ENCODE measurements around the gene SIRT3. TPM values are rescaled to one million over a fixed set of nuclear protein-coding genes. Genes with fewer than 3 reads are reported as not detected.
"Not testable (repeated sequence)": the region's sequence is repeated elsewhere in the genome, so short reads cannot be mapped to it uniquely, and the experiment has no call there.

Gene SIRT3
- total RNA-seq, 2 donors from 2014 or later: 22.1 to 22.6 TPM

- no peak for TF ChIP-seq CTCF (IDR thresholded peaks at IDR 0.05)
- no peak for TF ChIP-seq POLR2A (IDR thresholded peaks at IDR 0.05)
- Histone ChIP-seq H3K36me3 (replicated peaks in 1 of 2; ENCODE audit: insufficient read depth in 1 of 2, low read depth in 2 of 2) (no peaks in the 10 kb centered on the region), H3K4me1 (no peaks in the 10 kb centered on the region), H3K27ac (no peak overlapping the region), H3K9me3 (no peaks in the 10 kb centered on the region), H3K4me3 (no peak overlapping the region), H3K27me3 (no peaks in the 10 kb centered on the region)
- intact Hi-C loops (cut with DNase I): no loop called here
- 80 to 84% methylated on average over 8 to 9 of the region's 9 CpGs for WGBS, 2 donors
- ATAC-seq (no peak), DNase-seq (peak in 1 of 4 donors; percentile 13)
Measured at GRCh38 chr11:197741-198235, 38.4 kb downstream of the SIRT3 start.

DNA sequence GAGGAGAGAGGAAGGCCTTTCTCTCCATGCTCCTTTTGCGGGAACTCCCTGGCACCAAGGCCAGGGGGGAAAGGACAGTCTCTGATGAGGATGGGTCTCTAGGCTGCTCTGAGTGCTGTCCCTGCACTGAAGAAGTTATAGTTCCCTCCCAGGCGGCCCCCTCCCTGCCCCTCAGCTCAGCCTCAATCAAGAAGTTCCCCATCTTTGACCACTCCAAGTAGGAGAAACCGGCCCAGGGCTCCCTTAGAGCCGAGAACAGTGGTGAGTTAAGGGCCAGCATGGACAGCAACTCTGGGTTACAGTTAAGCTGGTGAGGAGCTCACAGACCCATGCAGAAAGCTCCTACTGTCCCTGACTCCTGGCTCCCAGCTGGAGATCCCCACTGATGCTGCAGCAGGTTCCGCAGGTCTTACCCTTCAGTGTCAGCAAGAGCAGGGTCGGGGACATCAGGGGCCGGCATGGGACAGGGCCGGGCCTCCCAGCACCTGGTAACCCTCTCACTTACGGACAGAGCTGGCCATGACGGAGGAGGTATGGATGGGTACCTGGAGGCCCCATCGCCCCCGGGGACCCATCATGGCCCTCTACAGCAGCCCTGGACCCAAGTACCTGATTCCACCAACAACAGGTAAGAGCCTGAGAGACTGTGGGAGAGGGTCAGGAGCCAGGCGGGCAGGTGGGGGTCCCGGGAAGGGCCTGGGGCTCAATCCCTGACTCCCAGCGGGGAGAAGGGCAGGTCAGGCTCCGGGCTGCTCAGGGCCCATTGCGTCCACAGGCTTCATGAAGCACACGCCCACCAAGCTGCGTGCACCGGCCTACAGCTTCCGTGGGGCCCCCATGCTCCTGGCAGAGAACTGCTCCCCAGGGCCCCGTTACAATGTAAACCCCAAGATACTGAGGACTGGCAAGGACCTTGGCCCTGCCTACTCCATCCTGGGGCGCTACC is 39.1 kb downstream of the SIRT3 start:
- H3K36me3 ChIP-seq (replicated peaks in 1 of 2; ENCODE audit: insufficient read depth in 1 of 2, low read depth in 2 of 2): no peaks in the 10 kb centered on the region
- ATAC-seq (no peak), DNase-seq (peak in 1 of 4 donors; percentile 10)
- H3K4me1 ChIP-seq: peaks cover 5% of the 10 kb centered on the region
- no peak overlapping the region for H3K4me3 ChIP-seq
- WGBS, 2 donors: 40 to 69% methylated on average over 1 to 12 of the region's 23 CpGs
- intact Hi-C loops (cut with DNase I): no loop called here
- no peak overlapping the region for H3K27ac ChIP-seq
- no peaks in the 10 kb centered on the region for H3K27me3 ChIP-seq
- no peak for TF ChIP-seq CTCF (IDR thresholded peaks at IDR 0.05)
- TF ChIP-seq POLR2A (IDR thresholded peaks at IDR 0.05): no peak
- H3K9me3 ChIP-seq: no peaks in the 10 kb centered on the region

DNA sequence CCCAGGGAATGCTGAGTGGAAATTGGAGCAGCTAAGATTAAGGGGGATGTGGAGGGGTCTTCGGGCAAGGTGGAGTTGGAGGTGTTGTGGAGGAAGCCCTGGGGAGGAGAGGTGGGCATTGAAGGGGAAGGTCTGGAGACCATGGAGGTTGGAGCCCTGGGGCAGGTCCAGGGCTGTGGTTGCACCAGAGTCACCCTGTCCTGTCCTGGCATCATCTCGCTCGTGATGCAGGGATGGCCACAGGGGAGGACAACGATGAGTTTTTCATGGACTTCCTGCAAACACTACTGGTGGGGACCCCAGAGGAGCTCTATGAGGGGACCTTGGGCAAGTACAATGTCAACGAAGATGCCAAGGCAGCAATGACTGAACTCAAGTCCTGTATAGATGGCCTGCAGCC is 42.7 kb downstream of the SIRT3 start:
- H3K27me3 ChIP-seq; ATAC-seq; intact Hi-C loops (cut with DNase I); H3K36me3 ChIP-seq (replicated peaks in 1 of 2; ENCODE audit: insufficient read depth in 1 of 2, low read depth in 2 of 2); H3K4me1 ChIP-seq; H3K27ac ChIP-seq; H3K9me3 ChIP-seq; H3K4me3 ChIP-seq: not testable (repeated sequence)
- 60 to 79% methylated on average over 4 to 5 of the region's 5 CpGs for WGBS, 2 donors
- peak in 1 of 4 donors; percentile 12 for DNase-seq

DNA sequence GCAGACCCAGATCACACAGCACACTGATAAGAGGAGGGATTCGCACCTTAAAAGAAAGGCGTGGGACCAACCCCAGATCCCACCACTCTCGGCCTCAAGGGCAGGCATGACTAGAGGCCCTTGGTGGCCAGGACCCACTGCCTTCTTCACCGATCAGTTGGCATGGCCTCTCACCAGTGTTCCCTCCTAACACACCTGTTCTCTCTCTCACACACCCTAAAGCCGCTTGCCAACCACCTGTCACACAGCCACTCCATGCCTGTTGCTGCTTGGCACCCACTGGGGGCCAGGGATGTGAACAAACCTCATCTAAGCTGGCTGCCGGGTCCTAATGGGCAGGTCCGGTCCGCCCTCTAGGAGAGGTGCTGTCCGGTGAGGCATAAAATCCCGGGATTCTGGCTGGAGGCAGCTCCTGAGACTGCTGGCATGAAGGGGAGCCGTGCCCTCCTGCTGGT is 43.4 kb downstream of the SIRT3 start, which contains the start of gene SCGB1C1:
Gene SCGB1C1, plus strand, starts transcription at position 405 of the 455 bp plus-strand sequence. Its CDS starts 22 bp downstream, at position 427.
- H3K27me3 ChIP-seq; H3K9me3 ChIP-seq; H3K36me3 ChIP-seq (replicated peaks in 1 of 2; ENCODE audit: insufficient read depth in 1 of 2, low read depth in 2 of 2); intact Hi-C loops (cut with DNase I); H3K27ac ChIP-seq; H3K4me1 ChIP-seq; DNase-seq; H3K4me3 ChIP-seq: not testable (repeated sequence)
- no CpG with 5 or more reads among the region's 11 CpGs for WGBS, 2 donors
- peak; percentile 79 for ATAC-seq

DNA sequence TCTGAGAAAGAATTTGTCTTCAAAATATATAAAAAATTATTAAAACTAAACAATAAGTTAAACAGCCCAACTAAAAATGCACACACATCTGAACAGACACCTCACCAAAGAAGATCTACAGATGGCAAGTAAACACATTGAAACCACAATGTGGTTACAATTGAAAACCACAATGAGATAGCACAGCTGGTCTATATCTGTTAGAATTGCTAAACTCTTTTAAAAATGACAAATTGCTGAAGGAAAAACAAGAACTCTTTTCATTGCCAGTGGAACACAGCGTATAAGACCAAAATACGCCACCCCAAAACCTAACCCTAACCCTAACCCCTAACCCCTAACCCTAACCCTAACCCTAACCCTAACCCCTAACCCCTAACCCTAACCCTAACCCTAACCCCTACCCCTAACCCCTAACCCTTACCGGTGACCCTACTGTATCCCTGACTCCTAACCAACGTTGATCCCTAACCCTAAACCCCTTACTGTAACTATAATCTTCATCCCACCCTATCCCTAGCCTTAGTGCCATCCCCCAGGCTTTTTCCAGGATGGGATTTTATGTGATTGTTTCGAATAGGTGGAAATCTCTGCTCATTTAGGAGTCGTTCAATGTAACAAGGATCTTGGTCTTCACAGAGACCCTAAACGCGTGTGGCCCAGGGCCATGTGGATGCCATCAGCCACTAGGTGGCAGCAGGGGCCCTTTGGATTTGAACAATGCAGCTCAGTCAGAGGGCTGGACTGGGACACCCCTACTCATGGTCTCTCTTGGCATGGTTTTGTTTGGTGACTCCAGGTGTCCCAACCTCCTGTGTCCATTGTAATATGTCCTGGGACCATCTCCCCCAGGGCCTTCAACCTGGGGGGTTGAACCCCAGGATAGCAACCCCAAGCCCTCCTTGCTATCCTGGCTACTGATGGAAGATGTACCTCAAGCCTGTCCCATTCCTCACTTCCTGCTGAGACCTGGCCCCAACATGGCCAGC is 44.4 kb downstream of the SIRT3 start:
- H3K4me1 ChIP-seq; H3K9me3 ChIP-seq; H3K27ac ChIP-seq; H3K36me3 ChIP-seq (replicated peaks in 1 of 2; ENCODE audit: insufficient read depth in 1 of 2, low read depth in 2 of 2); intact Hi-C loops (cut with DNase I); H3K4me3 ChIP-seq; H3K27me3 ChIP-seq: not testable (repeated sequence)
- TF ChIP-seq CTCF (IDR thresholded peaks at IDR 0.05): peak in 4 of 7 experiments; percentile 25 to 47 (median 36)
- ATAC-seq (peak; percentile 57), DNase-seq (peak in 3 of 4 donors; percentile 11 to 83 (median 30))
- WGBS, 2 donors: 57 to 80% methylated on average over 1 to 3 of the region's 8 CpGs

GRCh38 chr11:190546-190945 is 45.6 kb downstream of the SIRT3 start:
- ATAC-seq; intact Hi-C loops (cut with DNase I); H3K4me3 ChIP-seq; H3K9me3 ChIP-seq; H3K36me3 ChIP-seq (replicated peaks in 1 of 2; ENCODE audit: insufficient read depth in 1 of 2, low read depth in 2 of 2); H3K27ac ChIP-seq; H3K4me1 ChIP-seq; H3K27me3 ChIP-seq: not testable (repeated sequence)
- DNase-seq: peak in 1 of 4 donors; percentile 10
- 52 to 62% methylated on average over 5 of the region's 5 CpGs for WGBS, 2 donors

All from body of pancreas (tissue), 4 donors.